Stomach (tissue), 4 donors: ENCODE data around the gene DTX3L.

ENCODE experiments used
- CTCF ChIP-seq, 7 experiments: fragments of 450-650 bp in 4 of 7; fragments of 200-600 bp in 3 of 7; sonication (generic) in 3 of 7; IDR thresholded peaks; one replicate each; pipeline ENCODE4 v1.5.1; 2016 to 2019; ENCODE audit warnings: antibody characterized with exemption in 7 of 7, control low read depth in 2 of 7, mild to moderate bottlenecking in 1 of 7
- EP300 ChIP-seq: sonication (generic); formaldehyde crosslinking; IDR thresholded peaks from one replicate; pipeline ENCODE4 v1.6.1; 2017; ENCODE audit warnings: antibody characterized with exemption
- POLR2AphosphoS5 ChIP-seq, 3 donors: sonication (generic); formaldehyde crosslinking; IDR thresholded peaks; one replicate each; pipeline ENCODE4 v1.6.1; 2016; ENCODE audit warnings: antibody characterized with exemption in 3 of 3

- TF ChIP-seq CTCF (IDR thresholded peaks at IDR 0.05) (no peak), POLR2AphosphoS5 (IDR thresholded peaks at IDR 0.05) (no peak), EP300 (no peak)
Observed at GRCh38 chr3:122581622-122582021, 17.5 kb downstream of the DTX3L start.
